OCI-M2 (cell line): ENCODE results near the gene GARS1.

Source experiments
- DNase-seq: peaks from one replicate; lab custom pipeline; 2025; ENCODE audit not compliant: unreplicated experiment; lab: John Stamatoyannopoulos, UW

Gene GARS1

DNA sequence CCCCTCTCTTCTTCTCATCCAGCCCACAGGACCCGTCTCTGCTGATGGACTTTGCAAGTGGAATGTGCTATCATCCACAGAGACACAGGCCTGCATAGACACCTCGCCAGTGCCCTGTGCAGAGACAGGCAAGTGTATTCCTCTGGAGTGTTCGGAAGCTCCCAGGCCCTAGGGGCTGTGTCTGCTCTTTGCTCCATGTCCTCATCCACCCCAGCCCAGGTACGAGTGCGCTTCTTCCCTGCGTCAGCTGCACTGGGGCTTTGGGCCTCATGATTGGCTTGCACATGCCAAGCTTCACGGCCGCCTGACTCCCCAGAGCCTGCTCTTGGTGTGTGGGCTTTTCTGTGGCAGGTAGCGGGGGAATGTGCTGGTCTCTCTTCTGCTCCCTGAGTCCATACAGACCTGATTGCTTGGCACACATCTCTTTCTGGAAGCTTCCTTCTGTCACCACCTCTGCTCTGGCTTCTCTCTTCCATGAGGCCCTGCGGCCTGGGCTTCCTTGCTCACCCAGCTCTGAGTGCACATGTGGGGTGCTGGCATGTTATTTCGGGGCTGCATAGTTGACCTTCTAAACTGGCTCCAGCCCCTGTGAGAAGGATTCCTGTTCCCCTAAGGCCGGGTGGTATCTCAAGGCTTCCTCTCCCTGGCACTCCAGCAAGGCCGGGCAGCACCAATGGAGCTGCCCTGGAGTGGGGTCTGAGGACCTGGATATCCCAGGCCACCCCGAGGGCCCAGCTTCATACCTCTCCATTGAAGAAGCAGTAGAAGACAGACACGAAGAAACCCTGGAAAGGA lies 59.8 kb downstream of the GARS1 start:
- DNase-seq: no peak

DNA sequence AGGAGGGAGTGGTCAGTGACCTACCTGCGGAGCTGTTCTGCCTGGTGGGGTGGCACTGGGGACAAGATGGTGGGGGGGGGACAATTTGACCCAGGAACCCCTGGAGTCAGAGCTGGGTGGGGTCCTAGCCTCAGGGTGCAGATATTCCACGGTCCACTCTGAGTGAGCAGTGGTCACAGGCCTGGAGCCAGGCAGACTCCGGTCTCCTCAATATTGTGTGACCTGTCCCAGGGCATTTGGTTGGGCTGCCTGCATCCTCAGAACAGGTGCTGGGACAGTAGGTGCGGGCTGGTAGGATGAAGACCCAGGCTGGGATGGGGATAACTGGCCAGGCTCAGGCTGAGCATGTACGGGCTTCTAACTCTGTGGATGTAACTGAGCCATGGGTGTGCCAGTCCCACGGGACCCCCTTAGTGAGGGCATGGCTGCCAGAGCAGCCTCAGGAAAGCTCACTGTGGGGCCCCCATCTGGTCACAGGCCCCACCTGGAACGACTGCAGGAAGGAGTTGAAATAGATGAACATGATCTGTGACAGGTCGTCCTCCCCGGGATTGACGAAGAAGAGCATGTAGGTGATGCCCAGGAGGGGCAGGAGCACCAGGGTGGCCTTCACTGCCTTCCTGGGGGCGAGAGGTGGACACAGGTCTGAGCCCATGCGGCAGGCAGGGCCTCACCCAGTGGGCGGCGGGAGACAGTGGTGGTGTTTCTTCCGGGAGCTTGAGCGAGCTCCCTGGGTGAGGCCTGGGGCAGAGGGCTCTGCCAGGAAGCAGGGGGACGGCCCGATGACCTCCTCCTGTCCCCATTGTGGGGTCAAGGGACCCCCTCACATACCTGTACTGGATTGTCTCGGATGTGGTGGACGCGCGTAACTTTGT lies 60.7 kb downstream of the GARS1 start:
- no peak for DNase-seq

DNA sequence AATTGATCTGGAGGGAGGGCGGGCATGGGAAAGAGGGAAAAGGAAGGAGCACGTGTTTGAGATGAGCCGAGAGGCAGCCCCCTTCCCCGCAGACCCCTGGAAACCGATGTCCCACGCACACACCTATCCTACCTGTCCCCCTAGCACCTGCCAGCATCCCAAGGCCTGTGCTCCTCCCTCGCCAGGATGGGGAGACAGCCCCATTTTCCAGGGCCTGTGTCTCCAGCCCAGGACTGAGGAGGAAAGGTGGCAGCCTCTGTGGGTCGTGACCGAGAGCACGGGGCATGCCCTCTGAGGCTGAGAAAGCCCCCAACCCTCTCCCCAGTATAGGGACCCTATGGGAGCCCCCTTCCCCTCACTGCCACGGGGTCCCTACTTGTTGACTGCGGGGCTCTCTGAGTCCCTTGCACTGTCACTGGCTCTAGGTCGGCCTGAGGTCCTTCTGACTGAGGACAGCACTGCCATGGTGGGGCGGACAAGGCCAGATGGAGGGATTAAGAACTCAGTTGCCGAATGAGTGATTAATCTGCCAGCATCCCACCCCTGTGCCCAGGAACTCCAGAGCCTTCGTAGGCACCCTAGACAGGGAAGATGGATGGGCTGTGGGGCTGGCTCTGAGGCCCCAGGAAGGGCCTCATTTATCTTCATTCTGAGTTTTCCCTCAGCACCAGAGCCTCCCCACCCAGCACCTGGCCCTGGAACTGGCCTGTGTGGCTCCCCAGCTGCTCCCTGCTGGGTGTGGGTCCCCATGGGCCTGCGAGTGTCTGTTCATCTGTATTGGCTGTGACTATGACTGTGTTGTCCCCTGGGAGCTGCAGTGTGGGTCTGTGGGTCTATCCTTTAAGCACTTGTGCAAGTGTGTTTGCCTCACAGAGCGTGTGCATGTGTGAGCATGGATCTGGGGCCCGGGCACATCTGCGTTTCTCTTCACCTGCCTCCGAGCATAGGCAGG lies 61.6 kb downstream of the GARS1 start:
- no peak for DNase-seq

DNA sequence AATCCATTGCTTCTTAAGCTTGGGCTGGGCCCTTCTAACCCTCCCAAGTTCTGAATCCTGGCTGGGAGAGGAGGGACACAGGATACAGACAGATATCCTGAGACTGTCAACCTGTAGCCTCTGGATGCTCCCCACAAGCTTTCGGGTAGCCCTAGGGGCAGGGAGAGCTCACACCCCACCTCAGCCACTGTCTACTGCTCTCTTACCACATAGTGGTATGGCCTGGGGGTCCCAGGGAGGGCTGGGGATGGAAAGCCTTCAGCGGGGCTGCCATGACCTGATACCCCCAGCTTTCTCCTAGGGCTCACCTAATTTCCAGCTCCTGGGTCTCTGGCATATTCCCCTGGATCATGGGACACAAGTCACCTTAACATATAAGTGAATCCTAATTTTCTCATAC lies 62.5 kb downstream of the GARS1 start:
- no peak for DNase-seq

DNA sequence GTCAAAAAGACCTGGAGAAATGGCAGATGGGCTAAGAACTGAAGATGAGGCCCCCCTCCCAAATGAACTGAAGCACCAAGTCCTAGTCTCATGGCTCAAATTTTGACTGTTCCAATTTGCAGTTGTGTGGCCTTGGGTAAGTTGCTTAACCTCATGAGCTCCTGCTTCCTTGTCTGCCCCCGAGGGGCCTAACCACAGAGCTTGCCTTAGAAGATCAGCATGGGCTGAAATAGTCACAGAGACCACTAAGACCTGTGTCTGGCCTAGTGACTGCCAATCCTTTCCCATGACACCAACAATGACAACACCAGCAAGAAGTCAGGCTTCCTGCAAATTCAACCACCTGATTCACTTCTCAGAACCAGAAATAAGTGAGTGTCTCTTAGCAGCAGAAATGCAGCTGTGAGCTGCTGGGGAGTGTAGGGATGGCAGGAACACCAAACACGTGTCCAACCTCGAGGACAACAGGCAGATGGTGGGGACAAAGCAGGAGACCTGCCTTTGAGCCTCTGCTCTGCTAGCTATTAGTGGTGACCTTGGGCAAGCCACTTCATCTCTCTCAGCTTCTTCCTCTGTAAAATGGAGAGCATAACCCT lies 63.9 kb downstream of the GARS1 start:
- no peak for DNase-seq

DNA sequence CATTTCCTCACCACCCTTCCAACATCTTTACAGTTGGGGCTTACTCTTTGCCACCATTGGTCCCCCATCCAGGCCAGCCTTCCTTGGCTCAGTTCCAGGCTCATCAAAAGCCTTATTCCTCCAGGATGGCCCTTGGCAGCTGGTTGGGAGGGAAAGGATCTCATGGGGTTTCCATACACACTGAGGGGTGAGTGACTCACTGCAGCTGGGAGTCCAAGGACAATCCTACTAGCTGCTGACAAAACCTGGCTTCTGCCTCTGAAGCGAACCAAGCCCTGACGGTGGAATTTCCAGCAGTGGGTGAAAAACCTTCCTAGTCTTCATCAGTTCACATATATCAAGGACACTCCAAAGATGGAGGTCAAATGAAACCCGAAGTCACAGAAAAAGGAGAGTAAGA lies 64.6 kb downstream of the GARS1 start:
- no peak for DNase-seq

DNA sequence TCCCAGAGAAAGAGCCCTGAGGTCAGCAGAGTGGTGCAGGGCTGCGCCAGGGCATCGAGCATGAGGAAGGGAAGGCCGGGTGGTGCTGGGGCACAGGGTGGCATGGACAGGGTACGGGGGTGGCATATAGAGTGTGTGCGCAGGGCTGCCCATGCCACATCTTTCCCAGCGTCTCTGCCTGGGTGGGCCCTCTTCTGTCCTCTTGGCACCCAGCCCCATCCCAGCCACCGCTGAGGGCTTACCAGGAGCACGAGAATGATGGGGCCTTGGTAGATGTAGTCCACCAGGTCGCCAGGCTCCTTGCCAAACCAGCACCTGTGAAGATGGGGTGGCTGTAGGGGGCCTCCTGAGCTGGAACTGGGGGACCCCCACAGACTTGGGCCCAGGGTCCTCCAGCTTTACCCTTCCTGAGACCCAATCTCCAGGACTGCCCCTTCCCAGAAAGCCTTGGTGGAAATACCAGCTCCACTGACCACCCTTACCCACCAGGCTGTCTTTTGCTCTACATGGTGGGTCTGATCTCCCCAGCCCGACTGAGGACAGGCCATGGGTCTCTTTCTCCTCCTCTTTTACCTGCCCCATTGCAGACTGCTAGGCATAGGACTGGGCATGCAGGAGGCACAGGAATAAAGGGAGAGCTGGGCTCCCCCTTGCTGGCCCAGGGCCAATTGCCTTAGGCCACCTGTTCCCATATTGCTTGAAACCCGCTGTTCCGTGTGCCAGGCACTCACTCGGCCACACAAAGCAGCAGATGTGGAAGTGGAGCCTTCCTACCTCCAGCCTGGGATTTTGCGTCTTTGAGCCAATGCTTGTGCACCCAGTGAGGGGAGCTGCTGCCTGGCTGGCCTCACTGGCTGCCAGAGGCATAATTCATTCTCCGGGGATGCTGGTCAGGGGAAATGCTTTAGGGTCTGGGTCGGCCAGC lies 65.9 kb downstream of the GARS1 start:
- DNase-seq: no peak

DNA sequence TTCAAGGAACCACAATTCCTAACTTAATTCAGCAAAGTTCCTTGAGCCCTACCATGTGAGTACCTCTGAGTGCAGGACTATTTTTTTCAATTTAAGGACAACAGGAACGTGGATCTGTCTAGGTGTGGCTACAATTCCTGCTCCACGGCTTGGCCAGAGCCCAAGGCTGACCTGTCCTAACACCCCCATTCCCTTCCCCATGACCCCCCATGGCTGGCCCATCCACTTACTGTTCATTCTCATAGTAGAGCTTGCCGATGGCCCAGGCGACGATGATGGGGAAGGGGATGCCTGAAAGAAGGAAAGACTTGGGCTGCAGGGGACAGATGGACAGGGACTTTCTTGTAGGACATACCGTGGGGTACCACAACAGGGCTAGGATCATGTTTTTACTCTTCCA lies 67.2 kb downstream of the GARS1 start:
- no peak for DNase-seq

DNA sequence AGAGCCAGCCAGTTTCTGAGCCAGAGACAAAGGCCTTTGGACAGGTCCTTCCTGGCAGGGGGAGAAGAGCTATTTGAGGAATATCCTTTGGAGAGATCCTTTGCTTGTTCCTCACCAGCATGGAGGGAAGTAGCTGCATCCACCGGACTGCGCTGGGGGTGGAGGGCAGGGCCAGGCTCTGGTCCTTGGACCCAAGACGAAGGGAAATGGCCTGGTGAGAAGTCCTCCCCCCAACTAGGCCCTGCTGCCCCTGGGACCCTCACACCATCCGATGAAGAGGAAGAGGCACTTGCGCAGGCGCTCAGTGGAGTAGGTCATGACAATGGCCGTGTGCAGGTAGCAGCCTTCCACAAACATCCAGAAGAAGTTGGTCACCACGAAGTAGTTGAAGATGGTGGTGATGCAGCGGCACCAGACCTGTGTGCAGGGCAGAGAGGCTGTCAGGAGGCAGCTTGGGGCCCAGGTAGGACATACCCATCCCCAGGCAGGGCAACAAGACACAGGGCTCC lies 67.8 kb downstream of the GARS1 start:
- DNase-seq: no peak

DNA sequence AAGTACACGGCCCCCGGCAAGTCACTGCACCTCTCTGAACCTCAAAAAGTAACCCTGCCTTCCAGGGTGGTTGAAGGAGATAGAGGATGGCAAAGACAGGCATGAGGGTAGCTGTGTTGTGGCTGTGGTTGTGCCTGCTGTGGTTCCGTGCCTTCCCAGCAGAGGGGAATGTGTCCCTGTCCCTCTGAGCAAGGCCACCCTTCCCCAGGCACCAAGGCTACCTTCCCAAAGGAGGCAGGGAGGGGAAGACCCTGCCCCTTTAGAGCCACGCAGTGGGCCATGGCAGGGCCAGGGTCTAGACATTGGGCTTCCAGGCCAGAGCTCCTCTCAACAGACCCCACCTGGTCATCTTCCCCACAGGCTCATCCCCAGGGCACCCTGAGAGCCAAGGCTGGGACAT lies 68.7 kb downstream of the GARS1 start:
- DNase-seq: no peak

DNA sequence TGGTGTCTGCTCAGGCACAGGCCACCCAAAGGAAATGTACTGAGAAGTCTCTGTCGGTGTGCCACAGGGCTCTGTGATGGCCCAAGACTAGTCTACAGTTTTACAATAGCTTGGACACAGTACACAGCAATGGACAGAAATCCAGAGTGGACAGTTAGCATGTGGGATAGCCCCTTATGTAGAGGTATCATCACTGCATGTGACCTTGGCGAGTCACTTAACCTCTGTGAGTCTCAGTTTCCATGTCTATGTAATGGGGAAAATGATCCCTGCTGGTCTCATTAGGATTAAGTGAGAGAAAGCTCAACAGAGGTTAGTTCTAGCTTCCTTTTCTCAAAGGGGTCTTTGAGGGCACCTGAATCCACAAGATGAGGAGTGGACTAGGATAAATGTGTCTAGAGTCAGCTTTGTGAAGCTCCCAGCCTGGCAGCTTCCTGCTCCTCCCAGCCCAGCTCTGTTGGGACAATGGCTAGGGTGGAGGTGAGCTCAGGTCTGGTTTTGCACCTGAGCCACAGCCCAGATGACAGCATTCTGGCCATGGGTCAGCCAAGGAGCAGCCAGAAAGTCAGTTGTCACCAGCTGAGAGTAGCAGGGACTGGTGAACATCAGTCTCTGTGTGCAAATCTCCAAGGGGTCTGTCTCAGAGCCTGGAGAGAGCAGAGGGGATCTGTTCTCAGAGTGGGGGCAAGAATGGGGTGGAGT lies 69.7 kb downstream of the GARS1 start:
- no peak for DNase-seq

DNA sequence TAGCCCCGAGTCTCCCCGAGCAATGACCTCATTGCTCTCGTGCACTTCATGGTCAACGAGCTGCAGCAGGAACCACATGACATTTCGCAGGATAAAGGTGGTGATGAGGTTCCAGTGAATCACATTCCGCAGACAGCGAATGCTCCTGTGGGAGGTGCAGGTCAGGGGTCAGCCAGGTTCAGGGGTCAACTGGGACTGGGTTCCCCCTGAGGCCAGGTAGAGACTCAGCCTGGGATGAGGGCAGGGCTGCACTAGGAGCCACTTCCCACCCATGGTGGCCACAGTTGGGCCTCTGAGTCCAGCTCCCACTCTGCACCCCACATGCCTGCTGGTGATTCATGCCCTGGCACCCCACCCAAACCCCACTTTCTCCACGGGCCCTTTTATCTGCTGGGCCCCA lies 70.4 kb downstream of the GARS1 start:
- DNase-seq: no peak

DNA sequence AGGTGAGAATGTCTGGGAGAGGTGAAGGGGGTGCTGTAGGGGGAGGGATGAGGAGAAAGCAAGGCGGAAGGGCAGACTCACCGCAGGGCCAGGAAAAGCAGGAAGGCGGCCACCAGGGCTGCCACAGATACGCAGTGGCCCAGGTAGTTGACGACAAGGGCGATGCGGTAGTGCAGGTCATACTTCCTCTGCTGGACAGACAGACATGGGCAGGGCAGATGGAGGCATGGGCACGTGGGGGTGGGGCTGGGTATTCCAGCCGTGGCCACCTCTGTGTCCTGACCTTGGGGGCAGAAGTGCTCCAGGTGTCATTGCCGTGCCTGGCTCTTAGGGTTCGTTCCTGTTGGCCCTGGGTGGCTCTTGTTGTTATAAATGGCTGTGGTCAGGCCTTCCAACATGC lies 70.8 kb downstream of the GARS1 start:
- DNase-seq: no peak

DNA sequence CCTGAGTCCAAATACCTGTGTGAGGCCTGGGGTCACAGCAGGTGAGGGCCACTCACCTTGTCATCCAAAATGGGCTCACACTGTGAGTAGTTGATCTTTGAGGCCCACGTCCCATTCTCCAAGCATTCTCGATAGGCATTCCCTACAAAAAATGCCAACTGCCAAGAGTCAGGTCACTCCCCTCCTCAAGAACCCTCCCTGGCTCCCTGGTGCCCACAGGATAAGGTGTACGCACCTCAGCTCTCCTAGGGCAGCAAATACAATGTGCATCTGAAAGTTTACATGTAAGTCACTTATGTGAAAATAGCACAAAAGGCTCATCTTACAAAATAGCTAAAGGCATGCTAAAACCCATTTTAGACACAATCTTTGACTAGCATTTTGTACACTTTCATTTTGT lies 72.5 kb downstream of the GARS1 start:
- DNase-seq: no peak

DNA sequence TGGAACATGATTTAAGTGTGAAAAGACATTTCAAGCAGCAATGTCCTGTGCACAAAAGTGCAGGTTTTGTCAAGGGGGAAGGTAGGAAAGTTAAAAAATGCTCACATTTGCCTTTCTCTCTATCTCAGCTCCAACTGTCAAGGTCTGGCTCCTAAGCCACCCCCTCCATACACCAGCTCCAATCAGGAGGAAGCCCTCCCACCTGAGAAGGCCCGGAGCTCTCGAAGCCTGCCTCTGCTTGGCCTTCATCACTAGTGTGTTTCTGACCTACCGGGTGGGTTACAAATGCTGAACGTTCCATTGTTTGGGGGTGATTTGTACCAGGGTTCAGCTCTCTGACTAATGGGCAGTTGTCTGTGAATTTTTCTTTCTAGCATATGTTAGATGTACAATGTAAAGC lies 73.4 kb downstream of the GARS1 start:
- DNase-seq: no peak

DNA sequence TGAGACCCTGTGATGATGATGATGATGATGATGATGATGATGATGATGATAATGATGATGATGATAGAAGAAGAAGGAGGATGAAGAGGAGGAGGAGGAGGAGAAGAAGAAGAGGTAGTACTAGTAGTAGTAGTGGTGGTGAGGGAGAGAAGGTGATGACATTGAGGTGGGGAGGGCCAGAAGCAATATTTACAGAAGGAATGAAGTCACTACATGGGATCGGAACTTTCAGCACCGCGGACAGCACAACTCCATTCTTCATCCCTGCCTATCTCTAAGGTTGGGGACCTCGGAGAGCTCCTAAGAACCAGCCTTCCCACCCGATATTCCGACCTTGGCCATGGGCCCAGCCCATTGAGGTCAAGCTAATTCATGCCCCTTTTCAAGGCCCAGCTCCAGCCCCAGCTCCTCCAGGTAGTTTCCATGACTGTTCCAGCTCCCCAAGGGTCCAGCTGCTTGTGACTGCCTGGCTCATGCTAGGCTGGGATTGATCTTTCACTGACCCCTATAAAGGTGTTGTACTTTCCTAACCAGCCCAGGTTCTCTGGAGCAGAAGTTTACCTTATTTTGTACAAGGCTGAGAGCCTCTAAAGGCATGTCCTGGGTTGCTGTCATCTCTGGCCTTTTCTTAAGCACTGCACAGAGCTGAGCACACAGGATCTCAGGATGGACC lies 77.3 kb downstream of the GARS1 start:
- DNase-seq: peak; percentile 24

DNA sequence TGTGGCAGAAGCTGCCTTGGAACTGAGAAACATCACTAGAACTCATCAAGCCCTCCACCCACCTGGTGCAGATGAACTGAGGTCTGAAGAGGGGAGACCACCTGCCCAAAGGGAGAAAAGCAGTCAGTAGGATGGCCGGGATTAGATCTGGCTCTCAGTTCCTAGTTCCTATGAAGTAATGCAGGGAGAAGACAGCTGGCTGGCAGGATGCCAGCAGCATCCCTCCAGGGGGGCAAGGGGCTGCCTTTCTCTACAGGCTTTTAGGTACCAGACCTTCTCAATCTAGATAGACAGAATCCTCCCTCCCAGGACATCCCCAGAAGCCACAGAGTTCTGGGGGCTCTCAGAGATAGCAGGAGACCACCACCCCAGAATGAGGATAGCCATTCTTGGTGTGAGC lies 79.7 kb downstream of the GARS1 start:
- no peak for DNase-seq

DNA sequence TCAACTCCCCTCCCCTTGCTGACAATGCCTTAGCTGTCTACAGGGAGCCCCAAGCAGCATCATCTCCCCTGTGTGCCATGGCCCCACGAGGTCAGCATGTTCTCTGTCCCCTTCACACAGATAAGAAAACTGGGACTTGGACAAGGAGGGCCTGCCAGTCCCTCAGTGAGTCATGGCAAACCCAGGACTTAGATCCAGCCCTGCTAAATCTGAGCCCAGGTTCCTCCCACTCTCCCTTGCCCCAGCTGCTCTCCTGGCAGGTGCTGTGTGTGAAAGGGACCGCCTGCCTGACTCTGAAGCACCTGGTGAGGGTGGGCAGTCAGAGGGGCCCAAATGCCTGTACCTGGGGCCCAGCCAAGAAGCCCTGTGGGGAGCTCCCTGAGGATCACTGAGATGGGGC lies 80.2 kb downstream of the GARS1 start:
- DNase-seq: no peak
